GM19397 (cell line): ENCODE data around the gene SRSF10.
"Not testable (repeated sequence)": the region's sequence is repeated elsewhere in the genome, so short reads cannot be mapped to it uniquely, and the experiment has no call there.

Experiments used
- ATAC-seq: cut with Tn5 transposase; IDR thresholded peaks from one replicate; pipeline ENCODE4 v1.9.1; 2021; ENCODE audit warnings: mild to moderate bottlenecking, moderate library complexity; ENCODE audit not compliant: unreplicated experiment

The SRSF10 gene

GRCh38 chr1:23959461-23960290 is 20.5 kb downstream of the SRSF10 start, which contains the start of gene PNRC2:
PNRC2 (plus strand) TSS chr1:23959828; CDS start chr1:23961458, 1,630 bp downstream.
- peak; percentile 86 for ATAC-seq

- ATAC-seq, result peak; percentile 48
Measured at GRCh38 chr1:23958810-23959460, 21.2 kb downstream of the SRSF10 start.

DNA sequence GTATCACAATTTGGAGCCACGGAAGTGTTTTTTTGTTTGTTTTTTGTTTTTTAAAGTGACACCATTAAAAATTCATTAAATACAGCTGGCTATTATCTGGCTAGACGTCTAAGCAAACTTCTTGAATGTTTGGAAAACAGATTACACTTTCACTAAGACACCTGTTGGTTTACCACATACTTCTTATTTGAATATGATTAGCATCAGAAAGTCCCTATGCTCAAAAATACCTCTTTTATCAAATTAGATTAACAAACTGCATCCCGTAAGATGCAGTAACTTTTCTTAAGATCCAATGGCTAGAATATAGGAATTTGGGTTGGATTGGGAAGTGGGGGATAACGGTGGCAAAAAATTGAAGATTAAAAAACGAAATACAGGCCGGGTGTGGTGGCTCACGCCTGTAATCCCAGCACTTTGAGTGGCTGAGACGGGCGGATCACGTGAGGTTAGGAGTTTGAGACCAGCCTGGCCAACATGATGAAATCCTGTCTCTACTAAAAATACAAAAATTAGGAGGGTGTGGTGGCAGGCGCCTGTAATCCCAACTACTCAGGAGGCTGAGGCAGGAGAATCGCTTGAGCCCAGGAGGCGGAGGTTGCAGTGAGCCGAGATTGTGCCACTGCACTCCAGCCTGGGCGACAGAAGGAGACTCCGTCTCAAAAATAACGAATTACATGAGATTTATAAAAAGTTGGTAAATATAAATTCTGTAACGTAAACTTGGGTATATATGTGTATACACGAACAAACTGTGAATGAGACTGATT is 21.9 kb downstream of the SRSF10 start:
- not testable (repeated sequence) for ATAC-seq

DNA sequence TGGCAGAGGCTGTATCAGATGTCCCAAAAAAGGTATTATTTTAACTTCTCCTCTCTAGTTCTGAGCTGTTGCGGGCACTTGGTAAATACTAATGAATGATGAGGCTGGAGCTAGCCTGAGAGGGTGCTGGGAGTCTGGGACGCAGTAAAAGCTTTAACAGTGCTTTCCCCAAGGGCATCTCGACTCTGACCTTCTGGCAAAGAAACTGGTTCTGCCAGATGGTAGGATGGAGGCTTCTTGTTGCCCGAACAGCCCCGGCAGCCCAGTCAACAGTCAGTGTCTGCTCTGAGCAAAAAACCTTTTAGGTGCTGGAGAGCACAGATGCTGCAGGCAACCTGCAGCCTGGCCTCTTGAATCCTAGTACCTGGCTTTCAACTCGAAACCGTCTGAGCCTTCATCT is 23.0 kb downstream of the SRSF10 start:
- ATAC-seq, result no peak

GRCh38 chr1:23953020-23953419 is 27.1 kb downstream of the SRSF10 start:
- no peak for ATAC-seq

DNA sequence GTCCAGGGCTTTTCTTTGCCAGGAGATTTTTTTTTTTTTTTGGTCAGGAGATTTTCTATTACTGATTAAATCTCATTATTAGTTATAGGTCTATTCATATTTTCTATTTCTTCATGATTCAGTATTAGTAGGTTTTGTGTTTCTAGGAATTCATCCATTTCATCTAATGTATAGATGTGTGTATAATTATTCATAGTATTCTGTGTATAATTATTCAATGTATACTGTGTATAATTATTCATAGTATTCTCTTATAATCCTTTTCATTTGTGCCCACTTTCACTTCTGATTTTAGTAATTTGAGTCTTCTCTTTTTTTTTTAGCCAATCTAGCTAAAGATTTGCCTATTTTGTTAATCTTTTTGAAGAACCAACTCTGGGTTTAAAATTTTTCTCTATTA is 32.8 kb downstream of the SRSF10 start:
- ATAC-seq, result no peak

DNA sequence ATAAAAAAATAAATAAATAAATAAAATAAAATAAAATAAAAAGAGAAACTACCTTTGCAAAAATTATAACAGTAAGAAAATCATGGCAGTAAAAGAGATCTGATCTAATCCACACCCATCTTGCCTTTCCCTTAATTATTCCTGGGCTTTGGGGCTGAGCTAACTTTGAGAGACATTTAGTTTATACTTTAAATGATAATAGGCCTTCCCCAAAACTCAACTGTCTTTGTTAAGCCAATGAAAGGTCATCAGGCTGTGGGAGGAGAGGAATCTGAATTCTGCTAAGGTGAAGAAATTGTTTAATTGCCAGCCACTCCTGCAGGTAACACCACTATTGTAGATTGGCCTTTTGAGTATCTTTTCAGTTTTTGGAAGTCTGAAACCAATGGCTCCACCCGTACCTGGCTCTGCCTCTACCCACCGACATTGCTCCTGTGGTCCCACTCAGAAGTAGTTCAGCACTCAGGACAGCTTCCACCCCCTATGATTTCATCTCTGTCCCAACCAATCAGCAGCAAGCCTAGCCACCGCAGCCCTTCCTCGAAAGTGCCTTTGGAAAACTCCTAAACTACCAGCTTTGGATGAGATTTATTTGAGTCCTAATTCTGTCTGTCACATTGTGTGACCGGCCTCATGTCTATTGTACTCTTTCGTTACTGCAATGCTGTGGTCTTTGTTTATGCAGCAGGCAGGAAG is 43.5 kb downstream of the SRSF10 start:
- no peak for ATAC-seq

DNA sequence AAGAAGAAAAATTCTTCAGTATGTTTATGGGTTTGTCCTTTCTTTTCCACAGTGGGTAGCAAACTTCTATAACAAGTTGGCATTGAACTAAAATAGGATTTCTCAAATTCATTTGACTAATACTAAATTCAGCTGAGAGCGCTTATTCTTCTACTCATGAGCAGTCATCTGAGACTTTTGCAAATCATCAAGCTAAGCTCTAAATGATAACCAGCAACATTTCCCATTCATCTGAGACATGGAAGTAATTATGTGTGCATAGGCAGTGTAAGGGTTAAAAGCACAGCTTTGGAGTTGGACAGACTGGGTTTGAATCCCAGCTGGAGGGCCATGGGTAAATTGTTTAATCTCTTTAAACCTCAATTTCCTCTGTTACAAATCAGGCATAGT is 48.6 kb downstream of the SRSF10 start:
- no peak for ATAC-seq

DNA sequence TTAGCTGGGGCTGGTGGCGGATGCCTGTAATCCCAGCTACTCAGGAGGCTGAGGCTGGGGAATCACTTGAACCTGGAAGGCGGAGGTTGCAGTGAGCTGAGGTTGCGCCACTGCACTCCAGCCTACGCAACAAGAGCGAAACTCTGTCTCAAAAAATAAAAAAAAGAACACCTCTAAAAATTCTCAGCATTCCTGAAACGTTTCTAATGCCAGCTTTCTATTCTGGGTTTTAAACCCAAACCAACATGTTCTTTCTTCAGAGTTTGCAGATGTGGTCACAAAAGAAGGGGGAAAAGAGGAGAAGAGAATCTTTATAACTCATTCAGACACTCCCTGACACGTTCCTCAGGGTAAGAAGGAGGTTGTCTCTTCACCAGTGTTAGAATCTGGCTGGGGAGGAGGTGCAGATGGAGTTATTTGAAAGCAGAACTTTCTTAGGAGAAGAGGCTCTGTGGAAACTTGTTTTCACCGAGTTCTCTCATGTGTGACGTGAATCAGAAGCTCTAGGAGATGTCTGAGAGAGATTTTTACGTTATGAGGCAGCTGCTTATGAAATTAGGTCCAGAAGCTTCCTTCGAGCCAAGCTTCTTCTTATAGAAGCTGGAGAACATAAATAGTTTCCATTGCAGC is 49.2 kb downstream of the SRSF10 start:
- no peak for ATAC-seq

GRCh38 chr1:23930270-23930669 is 49.9 kb downstream of the SRSF10 start:
- no peak for ATAC-seq

GRCh38 chr1:23928789-23929188 is 51.3 kb downstream of the SRSF10 start:
- ATAC-seq, result no peak

- ATAC-seq, result no peak
Measured at GRCh38 chr1:23927097-23927496, 53.0 kb downstream of the SRSF10 start.

GRCh38 chr1:23925279-23925678 is 54.8 kb downstream of the SRSF10 start:
- no peak for ATAC-seq

DNA sequence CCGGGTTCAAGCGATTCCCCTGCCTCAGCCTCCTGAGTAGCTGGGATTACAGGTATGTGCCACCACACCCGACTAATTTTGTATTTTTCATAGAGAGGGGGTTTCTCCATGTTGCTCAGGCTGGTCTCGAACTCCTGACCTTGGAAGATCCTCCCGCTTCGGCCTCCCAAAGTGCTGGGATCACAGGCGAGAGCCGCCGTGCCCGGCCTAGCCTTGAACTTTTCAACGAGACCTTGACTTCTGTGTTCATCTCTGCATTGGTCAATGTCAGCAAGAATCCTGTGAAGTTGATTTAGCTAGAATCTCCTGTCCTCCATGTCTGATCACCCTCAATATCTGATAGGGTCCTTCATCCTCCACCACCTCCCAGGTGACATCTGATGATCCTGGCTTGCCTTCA is 55.5 kb downstream of the SRSF10 start:
- no peak for ATAC-seq

DNA sequence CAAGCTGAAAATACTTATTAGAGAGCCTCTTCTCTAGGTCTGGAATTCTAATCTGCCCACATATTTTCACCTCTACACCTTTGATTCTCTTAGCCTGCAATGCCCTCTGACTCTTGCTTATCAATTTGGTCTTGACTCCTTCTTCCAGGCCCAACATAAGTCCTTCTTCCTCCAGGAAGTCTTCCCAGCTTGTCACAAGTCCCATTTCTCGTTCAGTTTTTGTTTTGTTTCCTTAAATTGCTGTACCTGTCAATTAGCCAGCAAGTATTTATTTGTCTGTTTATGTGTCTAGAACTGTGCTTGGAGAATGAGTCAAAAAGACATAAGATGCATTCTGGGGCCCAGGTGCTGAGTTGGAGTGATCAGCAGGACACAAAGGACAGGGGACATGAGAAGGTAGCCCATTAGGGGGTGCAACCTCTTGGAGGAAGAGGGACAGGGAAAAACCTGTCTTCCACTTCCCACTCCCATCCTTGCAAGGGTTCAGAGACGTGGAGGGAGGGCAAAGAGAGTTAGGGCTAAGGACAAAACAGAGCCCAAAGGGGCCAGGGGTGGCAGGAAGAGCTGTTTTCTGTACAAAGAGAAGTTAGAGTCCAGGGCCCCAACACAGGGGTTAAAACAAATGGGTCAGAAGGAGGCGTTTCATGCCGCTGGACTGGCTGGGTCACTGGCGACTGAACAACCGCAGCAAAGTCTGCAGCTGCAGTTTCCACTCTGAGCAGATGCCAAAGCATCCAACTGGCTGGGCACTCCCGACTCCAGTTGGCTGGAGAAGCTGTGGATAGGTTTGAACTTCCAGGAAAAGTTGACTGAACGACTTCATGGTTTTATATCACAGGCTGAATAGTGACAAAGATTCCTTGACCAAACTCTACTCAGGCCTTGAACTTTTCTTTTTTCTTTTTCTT is 56.3 kb downstream of the SRSF10 start:
- no peak for ATAC-seq

DNA sequence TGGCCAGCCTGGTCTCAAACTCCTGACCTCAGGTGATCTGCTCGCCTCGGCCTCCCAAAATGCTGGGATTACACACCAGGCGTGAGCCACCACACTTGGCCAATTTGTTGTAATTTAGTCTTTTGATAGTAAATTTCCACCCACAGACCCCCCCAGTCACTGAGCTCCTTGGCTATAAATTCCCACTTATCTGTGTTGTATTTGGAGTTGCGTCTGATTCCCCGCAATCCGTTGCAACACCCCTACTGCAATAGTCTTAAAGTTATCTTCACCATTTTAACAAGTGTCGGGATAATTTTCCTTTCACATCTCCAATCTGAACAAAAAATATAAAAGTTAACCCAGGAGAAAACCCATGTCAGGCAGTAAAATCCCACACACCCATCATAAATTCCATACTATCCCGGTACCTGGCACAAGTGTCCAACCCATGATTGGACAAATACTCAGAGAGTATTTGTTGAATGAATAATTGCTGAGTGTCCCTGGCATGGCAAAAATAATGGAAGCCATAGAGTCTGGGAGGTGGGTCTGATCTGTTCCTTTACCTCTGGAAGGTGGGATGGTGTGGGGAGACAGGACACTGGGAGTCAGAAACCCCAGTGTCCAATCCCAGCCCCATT is 57.7 kb downstream of the SRSF10 start:
- ATAC-seq, result no peak

DNA sequence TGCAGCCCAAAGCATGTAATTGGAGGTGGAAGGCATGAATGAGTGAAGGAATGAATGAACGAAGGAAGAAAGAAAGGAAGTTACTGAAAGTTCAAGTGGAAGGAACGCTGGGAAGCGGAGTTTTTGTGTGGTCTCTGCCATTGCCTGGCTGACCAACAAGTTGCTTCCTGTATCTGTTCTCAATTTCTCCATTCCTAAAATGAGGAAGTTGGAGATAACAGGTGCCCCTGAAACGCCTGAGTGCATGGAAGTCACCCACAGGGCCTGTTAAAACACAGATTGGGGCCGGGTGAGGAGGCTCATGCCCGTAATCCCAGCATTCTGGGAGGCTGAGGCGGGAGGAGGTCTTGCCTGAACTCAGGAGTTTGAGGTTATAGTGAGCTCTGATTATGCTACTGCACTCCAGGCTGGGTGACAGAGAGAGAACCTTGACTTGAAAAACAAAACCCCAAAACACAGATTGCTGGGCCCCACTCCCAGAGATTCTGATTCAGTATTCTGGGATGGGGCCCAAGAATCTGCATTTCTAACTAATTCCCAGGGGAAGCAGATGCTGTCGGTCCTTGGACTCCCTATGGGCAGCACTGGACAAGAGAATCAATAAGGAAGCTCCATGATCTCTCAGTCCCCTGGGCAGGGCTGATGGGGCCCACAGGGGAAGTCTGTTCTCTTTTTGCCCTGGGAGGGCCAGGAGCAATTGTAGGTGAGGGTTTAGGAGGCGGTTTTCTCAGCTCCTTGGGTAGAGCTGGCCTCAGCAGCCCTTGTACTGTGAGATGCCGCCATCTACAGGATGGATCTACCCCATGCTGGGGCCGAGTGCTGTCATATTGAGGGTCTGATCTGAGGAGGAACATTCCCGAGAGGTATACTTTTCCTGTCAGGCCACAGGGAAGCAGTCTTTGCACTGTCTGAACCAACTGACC is 63.7 kb downstream of the SRSF10 start:
- peak; percentile 54 for ATAC-seq

GRCh38 chr1:23915466-23915865 is 64.7 kb downstream of the SRSF10 start:
- no peak for ATAC-seq
